NOMO-1 treated with DMSO at 0.1 percent for 48 hours (cell line): ENCODE measurements around the gene DENND2C.
"Not testable (repeated sequence)": the region's sequence is repeated elsewhere in the genome, so short reads cannot be mapped to it uniquely, and the experiment has no call there.

Source experiments
- DNase-seq: peaks from one replicate; lab custom pipeline; 2025; ENCODE audit not compliant: unreplicated experiment; lab: John Stamatoyannopoulos, UW

The DENND2C gene

DNA sequence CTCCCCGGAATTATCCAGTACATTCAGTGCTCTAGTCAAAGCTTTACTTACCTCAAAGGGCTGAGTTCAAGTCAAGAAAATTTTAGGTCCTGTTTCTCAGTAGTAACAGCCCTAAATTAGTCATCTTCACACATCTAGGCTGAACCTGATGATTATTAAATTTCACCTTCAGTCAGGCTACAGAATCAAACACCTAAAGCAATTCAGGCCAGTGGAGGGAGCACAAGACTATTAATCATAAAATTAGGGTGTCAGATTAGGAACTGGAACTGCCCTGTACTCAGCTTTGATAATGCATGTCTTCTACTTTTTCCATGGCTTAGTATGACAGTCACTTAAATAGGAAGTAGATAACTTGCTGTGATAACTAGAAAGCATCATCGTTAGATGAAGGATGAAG is 60.0 kb downstream of the DENND2C start:
- no peak for DNase-seq

DNA sequence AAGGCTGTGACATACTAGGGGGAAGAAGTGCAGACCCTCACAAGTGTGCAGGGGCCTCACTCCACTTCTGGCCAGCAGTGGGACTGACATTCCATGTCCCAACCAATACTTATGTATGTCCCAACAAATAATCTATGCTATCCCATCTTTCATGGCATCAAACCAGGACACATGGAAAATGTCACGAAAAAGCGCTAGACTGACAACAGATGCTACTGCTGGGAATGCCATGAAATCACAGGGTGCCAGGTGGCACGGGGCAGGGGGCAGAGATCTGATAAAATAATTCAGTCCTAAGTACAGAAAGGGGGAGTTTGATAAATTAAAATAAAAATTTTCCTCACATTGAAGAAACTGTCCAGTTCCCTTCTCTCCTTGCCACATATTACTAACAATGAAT is 60.8 kb downstream of the DENND2C start:
- DNase-seq: no peak

DNA sequence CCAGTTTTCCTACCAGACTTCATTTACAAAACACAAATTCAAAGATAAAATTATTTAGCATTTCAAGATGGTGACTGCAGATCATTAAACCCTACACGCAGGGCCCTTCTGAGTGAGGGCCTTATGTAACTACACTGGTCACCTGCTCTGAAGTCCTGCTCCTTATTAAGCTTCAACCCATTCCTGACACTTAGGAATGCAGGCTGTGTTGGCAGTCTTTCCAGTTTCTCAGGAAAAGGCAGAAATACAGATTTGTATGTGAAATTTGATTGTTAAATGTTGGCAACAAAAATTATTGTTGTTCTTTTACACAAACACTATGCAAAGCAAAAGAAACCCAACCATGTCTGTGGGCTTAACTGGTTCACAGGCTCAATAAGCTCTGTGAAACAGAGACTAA is 62.6 kb downstream of the DENND2C start:
- no peak for DNase-seq

DNA sequence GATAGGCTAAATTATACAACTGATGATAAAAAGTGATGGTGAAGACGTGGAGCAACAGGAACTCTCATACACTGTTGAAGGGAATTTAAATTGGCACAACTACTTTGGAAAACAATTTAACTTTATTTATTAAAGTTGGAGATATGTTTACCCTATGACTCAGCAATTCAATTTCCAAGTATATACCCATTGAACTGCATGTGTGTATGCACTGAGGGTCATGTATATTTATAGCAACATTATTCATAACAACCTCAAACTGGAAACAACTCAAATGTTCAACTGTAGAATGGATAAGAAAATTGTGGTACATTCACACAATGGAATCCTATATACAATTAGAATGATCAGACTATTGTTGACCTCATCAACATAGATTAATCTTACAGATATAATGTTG is 71.9 kb downstream of the DENND2C start:
- no peak for DNase-seq

DNA sequence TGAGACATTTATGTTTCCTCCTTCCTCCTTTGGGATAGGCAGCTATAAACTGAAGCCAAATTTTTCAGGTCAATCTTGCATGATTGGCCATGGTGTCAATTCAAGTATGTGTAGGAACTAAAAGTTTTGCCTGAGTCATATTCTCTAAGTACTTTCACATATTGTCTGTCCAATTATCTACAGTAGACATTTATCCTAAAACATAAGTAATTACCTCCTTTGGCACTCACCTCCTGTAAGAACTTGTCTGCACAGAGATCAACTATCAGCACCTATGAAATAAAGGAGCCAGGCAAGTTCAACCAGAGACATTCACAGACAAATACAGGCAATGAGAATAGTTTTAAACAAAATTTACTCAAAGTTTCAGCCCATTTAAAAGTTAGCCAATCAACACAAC is 74.2 kb downstream of the DENND2C start:
- DNase-seq: no peak

DNA sequence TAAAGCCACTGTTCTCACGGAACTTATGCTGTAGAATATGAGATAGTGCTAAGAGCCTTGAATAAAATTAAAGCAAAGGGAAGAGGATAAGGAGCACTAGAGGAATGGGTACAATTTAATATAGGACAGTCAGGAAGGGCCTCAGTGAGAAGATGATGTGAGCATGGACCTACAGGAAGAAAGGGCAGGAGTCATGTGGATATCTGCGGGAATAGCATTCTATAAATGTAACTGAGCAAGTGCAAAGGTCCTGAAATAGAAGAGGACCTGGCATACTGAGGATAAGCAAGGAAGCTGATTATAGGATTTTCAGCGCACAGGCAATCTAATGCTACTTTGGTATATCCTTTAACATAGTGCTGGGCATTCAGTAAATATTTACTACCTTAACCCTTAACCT is 75.8 kb downstream of the DENND2C start:
- no peak for DNase-seq

DNA sequence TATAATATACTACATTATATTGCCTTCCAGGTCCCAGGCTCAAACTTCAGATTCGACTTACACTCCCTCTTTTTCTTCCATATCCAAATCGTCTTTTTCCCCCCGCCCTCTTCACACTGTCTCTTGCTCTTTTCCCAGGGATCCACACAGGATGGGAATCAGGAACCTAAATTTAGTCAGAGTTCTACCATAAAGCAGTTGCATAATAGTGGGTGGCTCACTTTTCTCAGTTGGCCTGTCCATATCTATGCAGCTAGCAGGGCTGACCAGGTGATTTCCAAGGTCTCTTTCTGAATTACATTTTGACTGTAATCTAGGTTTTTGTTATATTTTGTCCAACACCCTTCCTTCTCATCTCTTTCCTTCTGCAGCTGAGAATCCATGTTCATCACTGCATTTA is 80.7 kb downstream of the DENND2C start:
- DNase-seq: no peak

DNA sequence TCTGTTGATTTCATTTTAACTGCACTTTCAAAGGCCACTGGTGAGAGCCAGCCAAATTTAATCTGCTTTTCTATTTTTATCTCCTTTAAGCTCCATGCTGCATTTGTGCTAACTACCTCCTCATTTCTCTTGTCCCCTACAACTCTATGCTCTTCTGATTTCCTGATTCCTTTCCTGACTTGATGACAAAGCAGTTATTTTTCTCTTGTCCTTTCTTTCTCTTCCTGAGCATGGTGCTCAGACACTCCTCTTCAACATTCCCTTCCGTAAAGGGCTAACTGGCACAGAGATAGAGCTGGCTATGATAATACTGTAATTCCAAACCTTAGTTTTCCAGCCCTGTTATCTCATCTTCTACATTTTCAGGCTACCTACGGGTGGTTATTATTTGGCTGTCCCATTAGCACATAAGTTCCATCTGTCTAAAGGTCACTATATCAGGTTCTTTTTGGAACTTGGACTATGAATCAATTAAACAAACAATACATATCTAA is 81.6 kb downstream of the DENND2C start:
- no peak for DNase-seq

DNA sequence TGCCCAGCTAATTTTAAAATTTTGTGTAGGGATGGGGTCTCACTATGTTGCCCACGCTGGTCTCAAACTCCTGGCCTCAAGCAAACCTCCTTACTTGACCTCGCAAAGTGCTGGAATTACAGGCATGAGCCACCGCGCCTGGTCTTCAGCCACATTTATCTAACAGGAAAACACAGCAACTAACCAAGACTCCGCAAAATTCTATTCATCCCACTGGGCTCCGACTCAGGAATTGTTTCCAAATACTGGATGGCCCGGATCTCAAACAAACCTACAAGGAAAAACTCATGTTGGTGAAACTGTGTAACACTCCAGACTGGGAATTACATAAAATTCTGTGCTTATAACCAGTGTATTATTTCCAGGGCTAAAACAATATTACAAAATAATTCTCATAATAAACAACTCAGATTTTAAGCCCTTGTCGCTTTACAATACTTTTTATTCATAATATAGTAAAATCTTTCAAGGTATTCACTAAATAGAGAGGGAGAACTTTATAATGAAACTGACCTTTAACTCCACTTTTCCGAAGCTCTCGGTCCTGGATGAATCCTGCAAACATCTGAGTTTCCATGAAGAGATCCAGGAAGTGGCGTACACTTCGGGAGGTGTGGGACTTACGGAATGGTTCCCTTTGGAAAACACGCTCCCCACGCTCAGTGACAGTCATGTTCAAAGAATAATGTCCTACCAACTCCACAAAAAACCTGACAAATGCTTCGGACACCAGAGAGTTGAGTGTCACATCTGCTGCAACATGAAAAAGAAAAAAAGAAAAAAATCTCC is 82.5 kb downstream of the DENND2C start:
- no peak for DNase-seq

DNA sequence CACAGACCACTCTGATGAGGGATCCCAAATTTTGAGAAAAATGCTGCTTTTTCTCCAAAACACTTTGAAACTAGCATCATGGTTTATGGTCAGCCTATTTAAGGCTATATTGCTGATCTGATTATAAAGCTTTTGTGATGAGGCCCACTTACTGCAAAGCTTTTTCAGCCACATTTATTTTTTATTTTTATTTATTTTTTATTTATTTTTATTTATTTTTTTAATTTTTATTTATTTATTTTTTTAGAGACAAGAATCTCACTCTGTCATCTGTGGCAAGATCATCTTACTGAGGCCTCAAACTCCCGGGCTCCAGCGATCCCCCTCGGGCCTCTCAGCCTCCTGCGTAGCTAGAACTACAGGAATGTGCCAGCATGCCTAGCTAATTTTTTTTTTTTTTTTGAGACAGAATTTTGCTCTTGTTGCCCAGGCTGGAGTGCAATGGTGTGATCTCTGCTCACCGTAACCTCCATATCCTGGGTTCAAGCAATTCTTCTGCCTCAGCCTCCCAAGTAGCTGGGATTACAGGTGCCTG is 83.3 kb downstream of the DENND2C start:
- DNase-seq: no peak

DNA sequence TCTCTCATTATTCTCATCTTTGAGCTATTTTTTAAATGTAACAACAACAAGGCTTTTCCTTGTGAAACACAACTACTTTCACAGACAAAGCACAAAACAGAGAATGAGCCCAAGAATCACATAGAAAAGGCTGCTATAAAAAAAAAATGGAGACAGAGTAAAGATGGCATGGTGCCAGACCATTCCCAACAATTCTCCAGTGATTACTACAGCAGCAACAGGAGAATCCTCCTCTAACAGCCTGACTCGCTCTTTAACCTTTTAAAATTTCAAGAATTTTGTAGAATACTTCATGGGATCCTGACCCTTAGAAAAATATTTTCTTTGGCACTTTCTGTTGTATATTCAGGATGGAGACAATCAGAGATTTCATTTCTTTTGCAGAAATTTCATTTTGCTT is 84.6 kb downstream of the DENND2C start:
- DNase-seq: no peak

DNA sequence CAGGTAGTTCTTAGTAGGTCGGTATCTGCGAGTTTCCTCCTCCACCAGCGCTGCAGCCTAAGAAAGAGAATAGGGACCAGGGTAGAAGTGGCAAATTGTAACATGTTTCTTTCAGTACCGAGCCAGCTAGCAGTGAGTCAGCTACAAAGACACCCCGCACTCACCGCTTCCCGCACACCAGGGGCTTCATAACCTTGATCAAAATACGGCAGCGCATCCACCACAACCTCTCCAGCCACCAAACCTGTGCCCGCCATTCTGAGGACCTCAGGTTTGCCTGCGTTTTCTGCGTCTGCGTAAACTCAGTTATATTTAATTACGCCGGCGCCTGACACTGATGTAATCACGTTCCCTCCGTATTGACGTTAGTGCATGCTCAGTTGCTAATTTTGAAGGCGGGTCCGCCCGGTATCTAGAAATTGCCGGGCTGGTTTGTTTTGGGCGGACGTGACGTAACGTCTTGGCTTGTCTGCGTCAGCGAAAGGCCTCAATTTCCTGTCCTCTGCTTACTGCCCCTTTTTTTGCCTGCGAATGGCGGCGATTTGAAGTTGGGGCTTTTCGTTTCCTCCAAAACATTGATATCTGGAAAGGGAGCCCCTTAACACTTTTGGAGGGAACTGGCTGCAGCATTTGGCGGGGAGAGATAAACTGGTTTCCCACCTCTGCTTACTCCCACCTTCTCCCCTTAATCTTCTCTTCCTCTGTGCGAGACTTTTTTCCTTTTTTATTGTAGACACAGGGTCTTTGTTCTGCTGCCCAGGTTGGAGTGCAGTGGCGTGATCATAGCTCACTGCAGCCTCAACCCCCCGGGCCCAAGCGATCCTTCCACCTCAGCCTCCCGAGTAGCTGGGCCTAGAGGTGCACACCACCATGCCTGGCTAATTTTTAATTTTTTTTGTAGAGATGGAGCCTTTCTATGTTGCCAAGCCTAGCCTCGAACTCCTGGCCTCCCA is 88.2 kb downstream of the DENND2C start, which contains the start of gene BCAS2:
BCAS2 (minus strand) TSS at position 281 of the 953 bp plus-strand sequence; CDS start at position 257, 24 bp downstream.
- peak; percentile 98 for DNase-seq

DNA sequence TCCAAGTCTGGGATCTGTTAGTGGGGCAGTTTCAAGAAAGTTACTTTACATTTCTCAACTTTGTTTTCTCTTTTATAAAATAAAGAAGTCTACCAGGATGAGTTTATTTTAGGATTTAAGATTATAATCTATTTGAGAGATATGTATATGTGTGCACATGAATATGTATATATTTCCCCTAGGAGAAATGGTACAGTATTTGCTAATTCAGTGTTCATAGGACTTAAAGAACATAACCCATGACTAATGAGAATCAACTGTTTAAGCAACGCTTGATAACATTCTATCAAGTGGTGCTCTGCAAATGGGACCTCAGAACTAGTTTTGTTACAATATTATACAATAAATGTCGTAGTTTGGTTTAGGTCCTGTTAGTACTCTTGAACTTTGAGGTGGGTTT is 95.5 kb downstream of the DENND2C start:
- no peak for DNase-seq

DNA sequence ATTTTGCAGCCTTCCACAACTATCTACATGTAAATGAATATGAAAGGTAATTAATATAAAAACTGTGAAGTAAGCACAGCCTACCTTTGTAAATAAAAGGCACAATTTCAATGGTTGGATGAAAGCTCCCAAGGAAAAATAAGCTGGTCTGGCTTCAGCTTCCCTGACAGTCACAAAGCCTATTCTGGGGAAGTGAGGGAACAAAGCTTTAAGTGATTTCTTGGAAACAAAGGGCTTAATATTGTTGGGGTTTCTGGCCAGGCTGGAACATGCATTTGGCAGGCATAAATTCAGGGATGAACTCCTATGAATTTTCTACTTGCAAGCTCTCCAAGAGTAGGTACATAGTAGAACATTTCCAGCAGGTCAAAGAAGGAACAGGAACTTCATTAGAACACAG is 105.7 kb downstream of the DENND2C start:
- DNase-seq: no peak

DNA sequence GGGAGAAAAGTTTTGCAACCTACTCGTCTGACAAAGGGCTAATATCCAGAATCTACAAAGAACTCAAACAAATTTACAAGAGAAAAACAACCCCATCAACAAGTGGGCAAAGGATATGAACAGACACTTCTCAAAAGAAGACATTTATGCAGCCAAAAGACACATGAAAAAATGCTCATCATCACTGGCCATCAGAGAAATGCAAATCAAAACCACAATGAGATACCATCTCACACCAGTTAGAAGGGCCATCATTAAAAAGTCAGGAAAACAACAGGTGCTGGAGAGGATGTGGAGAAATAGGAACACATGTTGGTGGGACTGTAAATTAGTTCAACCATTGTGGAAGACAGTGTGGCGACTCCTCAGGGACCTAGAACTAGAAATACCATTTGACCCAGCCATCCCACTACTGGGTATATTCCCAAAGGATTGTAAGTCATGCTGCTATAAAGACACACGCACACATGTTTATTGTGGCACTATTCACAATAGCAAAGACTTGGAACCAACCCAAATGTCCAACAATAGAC is 106.8 kb downstream of the DENND2C start:
- not testable (repeated sequence) for DNase-seq

DNA sequence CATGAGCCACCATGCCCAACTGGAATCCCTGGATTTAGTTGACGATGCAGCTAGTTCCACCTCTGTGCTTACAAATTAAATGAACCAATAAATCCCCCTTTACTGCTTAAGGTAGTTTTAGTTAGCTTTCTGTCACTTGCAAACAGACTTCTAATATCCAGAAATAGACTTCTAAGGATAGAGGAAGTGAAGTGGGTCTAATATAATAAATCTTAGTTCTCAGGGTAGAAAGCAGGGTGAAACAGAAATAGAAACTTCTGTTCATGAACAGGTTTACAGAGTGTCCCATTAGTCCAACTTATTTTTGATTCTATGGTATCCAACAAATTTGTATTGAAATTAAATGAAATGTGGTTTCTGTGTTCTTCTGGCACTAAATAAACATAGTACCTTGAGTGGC is 108.5 kb downstream of the DENND2C start:
- peak; percentile 70 for DNase-seq

DNA sequence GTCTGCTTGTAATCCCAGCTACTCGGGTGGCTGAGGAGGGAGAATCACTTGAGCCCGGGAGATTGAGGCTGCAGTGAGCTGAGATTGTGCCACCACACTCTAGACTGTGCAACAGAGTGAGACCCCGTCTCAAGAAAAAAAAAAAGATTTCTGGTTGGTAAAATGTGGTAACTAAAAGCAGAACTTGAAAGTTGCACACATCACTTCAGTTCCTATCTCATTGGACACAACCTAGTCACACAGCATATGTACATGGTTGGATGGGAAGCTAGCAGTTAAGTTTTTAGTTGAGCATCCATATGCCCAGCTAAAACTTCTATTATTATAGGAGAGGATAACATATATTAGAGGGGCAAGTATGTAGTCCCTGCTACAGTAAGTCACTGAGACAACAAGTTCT is 110.5 kb downstream of the DENND2C start:
- DNase-seq: peak; percentile 78

DNA sequence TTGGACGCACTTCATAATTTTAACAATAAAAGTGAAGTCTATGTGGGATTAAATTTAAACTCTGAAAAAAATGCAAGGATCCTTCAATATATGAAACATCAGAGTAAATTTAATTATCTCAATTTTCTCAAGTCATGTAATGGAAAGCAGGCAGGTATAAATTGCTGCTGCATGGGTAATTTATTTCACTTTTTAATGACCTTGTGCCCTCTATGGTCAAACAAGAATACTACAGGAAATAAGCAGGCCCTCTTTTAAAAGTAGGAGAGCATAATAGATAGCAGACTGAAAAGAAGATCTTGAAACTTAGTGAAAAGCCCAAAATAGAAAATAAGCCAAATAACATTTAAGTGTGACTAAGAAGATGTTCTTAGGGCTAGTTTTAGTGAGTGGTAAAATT is 111.3 kb downstream of the DENND2C start:
- peak; percentile 52 for DNase-seq

DNA sequence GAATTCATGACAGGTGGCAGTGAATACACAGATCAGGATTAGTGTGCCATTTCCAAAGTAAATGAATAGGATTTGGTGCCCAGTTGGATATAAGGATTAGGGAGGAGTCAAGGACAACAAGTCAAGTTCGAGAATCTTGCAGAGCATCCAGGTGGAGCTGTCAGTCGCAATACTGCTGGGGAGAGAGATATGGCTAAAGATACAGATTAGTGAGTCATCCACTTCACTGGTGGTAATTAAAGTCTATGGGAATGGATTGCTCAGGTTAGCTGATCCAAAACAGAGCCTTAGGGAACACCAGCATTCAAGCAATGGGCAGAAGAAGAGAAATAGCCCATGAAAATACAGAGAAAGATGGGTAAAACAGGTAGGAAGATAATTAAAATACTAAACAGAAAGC is 115.3 kb downstream of the DENND2C start:
- DNase-seq: no peak

DNA sequence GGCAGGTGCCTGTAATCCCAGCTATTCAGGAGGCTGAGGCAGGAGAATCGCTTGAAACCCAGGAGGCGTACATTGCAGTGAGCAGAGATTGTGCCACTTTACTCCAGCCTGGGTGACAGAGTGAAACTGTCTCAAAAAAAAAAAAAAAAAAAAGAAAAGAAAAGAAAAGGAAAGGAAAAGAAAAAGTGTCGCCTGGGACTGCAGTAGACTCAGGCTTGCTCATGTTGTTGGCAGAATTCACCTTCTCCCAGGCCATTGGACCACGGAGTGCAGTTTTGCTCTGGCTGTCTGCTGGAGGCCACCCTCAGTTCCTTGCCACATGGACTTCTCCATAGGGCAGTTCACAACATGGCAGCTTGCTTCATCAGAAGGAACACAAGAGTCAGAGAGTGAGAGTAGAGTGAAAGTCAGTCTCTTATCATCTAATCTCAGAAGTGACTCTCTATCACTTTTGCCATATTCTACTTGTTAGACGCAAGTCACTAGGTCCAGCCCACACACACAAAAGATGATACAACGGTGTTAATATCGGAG is 117.7 kb downstream of the DENND2C start:
- DNase-seq: no peak

DNA sequence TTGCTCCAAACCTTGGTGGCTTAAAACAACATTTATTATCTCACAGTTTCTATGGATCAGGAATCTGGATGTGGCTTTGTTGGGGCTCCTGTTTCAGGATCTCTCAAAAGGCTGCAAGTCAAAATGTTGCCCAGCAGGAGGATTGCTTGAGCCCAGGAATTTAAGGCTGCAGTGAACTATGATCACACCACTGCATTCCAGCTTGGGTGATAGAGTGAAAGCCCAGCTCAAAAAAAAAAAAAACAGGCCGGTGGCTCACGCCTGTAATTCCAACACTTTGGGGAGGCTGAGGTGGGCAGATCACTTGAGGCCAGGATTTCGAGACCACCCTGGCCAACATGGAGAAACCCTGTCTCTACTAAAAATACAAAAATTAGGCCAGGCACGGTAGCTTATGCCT is 118.4 kb downstream of the DENND2C start:
- DNase-seq: no peak
